ENCODE results near the gene ATP8B1.

- TF ChIP-seq CTCF (IDR thresholded peaks at IDR 0.05; ENCODE audit: control extremely low read depth in 1 of 3, insufficient read depth in 1 of 3, low read depth in 1 of 3, low read length in 3 of 3) = no peak
- TF ChIP-seq CREB1 (IDR thresholded peaks at IDR 0.05) = no peak
- TF ChIP-seq NRF1 (IDR thresholded peaks at IDR 0.05; ENCODE audit: low read depth, low read length) = no peak
These were observed 43.1 kb upstream of the ATP8B1 start for GRCh38 chr18:57846258-57846657.

Measured in H1 (cell line).